DND-41 (cell line): ENCODE data around the gene MYO1E.

Source experiments
- EZH2 ChIP-seq: IDR thresholded peaks from 3 replicates; pipeline ENCODE4 v1.6.1; 2012; ENCODE audit warnings: borderline replicate concordance, low read depth, mild to moderate bottlenecking, moderate library complexity, low read length, inconsistent platforms; ENCODE audit not compliant: severe bottlenecking
- TF ChIP-seq, protein P1 (sequence below): IDR thresholded peaks from 2 replicates; pipeline ENCODE4 v1.5.1; 2012; ENCODE audit warnings: borderline replicate concordance, low read length, moderate library complexity, mild to moderate bottlenecking; ENCODE audit not compliant: poor library complexity, severe bottlenecking; ENCODE audit errors: extremely low read depth

DNA sequence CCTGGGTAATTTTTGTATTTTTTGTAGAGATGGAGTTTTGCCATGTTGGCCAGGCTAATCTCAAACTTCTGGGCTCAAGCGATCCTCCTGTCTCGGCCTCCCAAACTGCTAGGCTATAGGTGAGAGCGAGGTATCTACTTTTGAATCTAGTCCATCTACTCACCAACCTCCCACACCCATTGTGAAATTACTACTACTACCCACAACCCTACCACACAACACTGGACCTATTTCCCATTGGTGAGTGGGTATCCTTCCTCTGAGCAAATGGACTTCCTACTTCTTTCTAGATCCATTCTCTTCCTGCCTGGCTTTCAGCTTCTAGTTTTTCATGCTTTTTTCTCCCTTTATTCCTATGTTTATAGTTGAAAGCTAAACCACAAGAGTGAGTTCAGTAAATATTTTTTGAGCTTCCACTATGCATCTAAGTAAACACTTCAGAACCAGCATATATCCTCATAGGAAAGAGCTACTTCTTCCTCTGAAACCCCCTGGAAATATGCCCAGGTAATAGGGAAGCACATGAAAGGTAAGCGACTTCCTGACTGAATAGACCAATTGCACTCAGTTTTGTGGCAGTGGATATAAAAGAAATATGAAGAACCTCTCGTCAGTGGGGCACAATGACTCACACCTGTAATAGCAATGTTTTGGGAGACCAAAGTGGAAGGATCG is 39.1 kb downstream of the MYO1E start:
- TF ChIP-seq, protein P1, sequence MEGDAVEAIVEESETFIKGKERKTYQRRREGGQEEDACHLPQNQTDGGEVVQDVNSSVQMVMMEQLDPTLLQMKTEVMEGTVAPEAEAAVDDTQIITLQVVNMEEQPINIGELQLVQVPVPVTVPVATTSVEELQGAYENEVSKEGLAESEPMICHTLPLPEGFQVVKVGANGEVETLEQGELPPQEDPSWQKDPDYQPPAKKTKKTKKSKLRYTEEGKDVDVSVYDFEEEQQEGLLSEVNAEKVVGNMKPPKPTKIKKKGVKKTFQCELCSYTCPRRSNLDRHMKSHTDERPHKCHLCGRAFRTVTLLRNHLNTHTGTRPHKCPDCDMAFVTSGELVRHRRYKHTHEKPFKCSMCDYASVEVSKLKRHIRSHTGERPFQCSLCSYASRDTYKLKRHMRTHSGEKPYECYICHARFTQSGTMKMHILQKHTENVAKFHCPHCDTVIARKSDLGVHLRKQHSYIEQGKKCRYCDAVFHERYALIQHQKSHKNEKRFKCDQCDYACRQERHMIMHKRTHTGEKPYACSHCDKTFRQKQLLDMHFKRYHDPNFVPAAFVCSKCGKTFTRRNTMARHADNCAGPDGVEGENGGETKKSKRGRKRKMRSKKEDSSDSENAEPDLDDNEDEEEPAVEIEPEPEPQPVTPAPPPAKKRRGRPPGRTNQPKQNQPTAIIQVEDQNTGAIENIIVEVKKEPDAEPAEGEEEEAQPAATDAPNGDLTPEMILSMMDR = no peak
- no peak for TF ChIP-seq EZH2
